HG03159 (cell line): ENCODE measurements around the gene GRHPR.
"Not testable (repeated sequence)": the region's sequence is repeated elsewhere in the genome, so short reads cannot be mapped to it uniquely, and the experiment has no call there.

ENCODE experiments used
- ATAC-seq: cut with Tn5 transposase; IDR thresholded peaks from one replicate; pipeline ENCODE4 v1.9.1; 2021; ENCODE audit warnings: mild to moderate bottlenecking, moderate library complexity; ENCODE audit not compliant: unreplicated experiment

Gene GRHPR

GRCh38 chr9:37420271-37421215 lies 2.0 kb upstream of the GRHPR start:
- no peak for ATAC-seq

GRCh38 chr9:37421914-37422288 lies 595 bp upstream of the GRHPR start:
- no peak for ATAC-seq

DNA sequence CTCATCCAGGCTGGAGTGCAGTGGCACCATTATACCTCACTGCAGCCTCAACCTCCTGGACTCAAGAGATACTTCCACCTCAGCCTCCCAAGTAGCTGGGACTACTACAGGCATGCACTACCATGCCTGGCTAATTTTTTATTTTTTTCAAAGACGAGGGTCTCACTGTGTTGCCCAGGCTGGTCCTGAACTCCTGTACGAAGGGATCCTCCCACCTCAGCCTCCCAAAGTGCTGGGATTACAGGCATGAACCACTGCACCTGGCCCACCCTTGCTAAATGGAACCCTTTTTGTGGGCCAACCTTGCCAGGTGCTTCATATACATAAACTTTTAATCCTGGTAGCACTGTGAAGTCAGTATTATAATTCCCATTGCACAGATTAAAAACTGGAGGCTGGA lies 1.0 kb downstream of the GRHPR start:
- no peak for ATAC-seq

GRCh38 chr9:37424204-37424685 lies 1.7 kb downstream of the GRHPR start:
- ATAC-seq = no peak

- no peak for ATAC-seq
Measured at GRCh38 chr9:37424686-37425297, 2.3 kb downstream of the GRHPR start.

GRCh38 chr9:37425298-37425752 lies 2.8 kb downstream of the GRHPR start:
- ATAC-seq = no peak

DNA sequence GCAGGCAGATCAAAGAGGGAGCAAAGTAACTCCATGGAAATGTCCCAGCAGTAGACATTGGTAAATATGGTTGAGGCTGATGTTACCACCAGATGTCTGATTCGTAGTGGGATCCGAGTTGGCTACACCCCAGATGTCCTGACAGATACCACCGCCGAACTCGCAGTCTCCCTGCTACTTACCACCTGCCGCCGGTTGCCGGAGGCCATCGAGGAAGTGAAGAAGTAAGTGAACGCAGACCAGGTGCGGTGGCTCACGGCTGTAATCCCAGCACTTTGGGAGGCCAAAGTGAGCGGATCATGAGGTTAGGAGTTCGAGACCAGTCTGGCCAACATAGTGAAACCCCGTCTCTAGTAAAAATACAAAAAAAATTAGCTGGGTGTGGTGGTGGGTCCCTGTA lies 3.9 kb downstream of the GRHPR start:
- ATAC-seq = not testable (repeated sequence)

GRCh38 chr9:37426846-37427245 lies 4.3 kb downstream of the GRHPR start:
- no peak for ATAC-seq

DNA sequence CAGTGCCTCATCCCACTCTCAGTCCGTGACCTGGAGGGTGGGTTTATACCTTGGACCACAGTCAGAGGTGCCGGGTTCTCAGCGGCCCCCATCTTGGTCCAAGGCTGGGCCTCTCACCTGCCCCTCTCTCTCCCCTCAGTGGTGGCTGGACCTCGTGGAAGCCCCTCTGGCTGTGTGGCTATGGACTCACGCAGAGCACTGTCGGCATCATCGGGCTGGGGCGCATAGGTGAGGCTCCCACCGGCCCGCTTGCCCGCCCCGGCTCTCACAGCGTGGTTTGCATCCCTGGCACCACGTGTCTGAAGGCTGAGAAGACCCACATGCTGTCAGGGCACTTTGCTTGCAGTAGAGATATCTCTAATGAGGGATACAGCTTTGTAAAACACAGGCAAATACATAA lies 5.8 kb downstream of the GRHPR start:
- no peak for ATAC-seq

- ATAC-seq = no peak
Measured at GRCh38 chr9:37429441-37430285, 7.2 kb downstream of the GRHPR start.

- no peak for ATAC-seq
Measured at GRCh38 chr9:37430841-37431597, 8.5 kb downstream of the GRHPR start.

DNA sequence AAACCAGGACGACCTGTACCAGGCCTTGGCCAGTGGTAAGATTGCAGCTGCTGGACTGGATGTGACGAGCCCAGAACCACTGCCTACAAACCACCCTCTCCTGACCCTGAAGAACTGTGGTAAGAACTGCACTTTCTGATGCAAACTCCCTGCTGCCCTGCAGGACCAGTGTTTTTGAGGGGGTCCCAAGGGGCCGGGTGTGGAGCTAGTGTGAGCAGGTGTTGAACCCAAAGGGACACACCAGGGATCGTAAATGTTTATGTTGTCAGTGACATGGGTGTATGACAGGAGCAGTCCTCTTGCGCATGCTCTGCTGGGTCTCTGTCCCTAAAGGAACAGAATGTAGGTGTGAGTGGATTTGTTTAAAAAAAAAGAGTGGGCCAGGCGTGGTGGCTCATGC lies 9.5 kb downstream of the GRHPR start:
- ATAC-seq = no peak

- ATAC-seq = no peak
Measured at GRCh38 chr9:37433867-37434371, 11.4 kb downstream of the GRHPR start.

GRCh38 chr9:37436540-37436939 lies 14.0 kb downstream of the GRHPR start:
- ATAC-seq = no peak

GRCh38 chr9:37437010-37437409 lies 14.5 kb downstream of the GRHPR start:
- ATAC-seq = no peak

GRCh38 chr9:37437621-37438020 lies 15.1 kb downstream of the GRHPR start:
- ATAC-seq = no peak

- ATAC-seq = no peak
Measured at GRCh38 chr9:37438359-37438758, 15.9 kb downstream of the GRHPR start.

DNA sequence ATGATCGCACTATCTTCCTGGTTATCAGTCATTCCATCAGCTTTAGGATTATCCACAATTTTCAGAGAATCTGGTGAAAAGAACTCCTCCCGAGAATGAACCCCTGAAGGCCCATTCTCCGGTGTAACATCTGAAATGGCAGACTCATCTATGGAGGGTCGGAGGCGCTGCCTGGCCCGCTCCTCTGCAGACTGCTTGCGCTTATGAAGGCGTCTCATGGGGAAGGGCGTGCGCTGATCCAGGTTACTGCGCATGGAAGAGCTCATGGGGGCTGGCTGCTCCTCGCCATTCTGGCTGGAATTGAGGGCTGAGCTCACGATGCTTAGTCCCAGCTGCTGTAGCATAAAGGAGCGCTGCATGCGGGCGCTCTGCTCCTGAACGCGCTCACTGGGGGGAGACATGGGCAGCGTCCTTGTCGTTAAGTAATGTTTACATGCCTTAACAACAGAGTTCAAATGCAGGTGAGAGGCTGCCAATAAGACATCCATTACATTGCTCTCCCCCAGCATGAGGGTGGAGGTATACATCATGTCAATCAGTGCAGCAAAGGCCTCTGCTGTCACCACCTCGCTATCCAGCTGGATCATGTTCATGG lies 19.4 kb downstream of the GRHPR start:
- ATAC-seq = no peak

DNA sequence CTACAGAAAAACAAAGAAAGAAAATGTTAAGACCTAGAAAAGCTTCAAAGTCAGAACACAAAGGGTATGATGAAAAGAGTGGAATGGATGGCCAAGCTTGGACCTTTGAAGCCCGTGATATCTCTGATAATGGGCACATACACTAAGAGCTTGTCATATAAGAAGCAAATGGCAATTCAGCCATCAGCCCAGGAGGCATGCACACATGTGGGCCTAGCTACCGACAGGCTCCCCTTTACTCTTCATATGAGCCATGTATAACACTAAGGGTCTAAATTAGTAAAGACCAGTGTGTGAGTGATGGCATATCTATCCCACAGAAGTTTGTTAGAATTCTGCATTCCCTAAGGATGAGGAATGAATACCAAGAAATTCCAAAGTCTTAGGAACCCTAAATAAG lies 20.1 kb downstream of the GRHPR start:
- ATAC-seq = no peak

GRCh38 chr9:37443566-37443965 lies 21.1 kb downstream of the GRHPR start:
- ATAC-seq = no peak
